OCI-LY1 (cell line): ENCODE data around the gene ATP6V1A.
A peak's percentile ranks its signal among the peaks of the same experiment; 100 is the strongest.

Experiments
- EZH2 ChIP-seq: fragments of 200-600 bp; sonication (generic), shearing (Covaris generic); IDR thresholded peaks from 2 replicates; pipeline ENCODE4 v1.8.0; 2017; ENCODE audit warnings: borderline replicate concordance, mixed run types, mild to moderate bottlenecking, antibody characterized with exemption, low read length, moderate library complexity, mixed read lengths
- TF ChIP-seq, protein P1 (sequence below): fragments of 200-600 bp; sonication (generic), shearing (Covaris generic); IDR thresholded peaks from 2 replicates; pipeline ENCODE4 v1.5.1; 2017; ENCODE audit warnings: mild to moderate bottlenecking, antibody characterized with exemption, low read length, moderate library complexity, mixed read lengths

- TF ChIP-seq, protein P1, sequence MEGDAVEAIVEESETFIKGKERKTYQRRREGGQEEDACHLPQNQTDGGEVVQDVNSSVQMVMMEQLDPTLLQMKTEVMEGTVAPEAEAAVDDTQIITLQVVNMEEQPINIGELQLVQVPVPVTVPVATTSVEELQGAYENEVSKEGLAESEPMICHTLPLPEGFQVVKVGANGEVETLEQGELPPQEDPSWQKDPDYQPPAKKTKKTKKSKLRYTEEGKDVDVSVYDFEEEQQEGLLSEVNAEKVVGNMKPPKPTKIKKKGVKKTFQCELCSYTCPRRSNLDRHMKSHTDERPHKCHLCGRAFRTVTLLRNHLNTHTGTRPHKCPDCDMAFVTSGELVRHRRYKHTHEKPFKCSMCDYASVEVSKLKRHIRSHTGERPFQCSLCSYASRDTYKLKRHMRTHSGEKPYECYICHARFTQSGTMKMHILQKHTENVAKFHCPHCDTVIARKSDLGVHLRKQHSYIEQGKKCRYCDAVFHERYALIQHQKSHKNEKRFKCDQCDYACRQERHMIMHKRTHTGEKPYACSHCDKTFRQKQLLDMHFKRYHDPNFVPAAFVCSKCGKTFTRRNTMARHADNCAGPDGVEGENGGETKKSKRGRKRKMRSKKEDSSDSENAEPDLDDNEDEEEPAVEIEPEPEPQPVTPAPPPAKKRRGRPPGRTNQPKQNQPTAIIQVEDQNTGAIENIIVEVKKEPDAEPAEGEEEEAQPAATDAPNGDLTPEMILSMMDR = peak; percentile 14; the same call in 1 of the 2 replicates
- TF ChIP-seq EZH2 = no peak
Measured at GRCh38 chr3:113825090-113825489, 78.3 kb downstream of the ATP6V1A start.
